B cell (primary cell): ENCODE measurements around the gene ABLIM3.

ENCODE experiments used
- EZH2 ChIP-seq: IDR thresholded peaks from 2 replicates; pipeline ENCODE4 v1.6.1; 2012; ENCODE audit warnings: borderline replicate concordance, low read depth, mild to moderate bottlenecking, moderate library complexity, low read length; ENCODE audit not compliant: insufficient read depth, poor library complexity, severe bottlenecking
- TF ChIP-seq, protein P1 (sequence below): fragments of 200-600 bp; IDR thresholded peaks from one replicate; pipeline ENCODE4 v1.8.0; 2022; ENCODE audit warnings: antibody characterized with exemption, mild to moderate bottlenecking

- TF ChIP-seq, protein P1, sequence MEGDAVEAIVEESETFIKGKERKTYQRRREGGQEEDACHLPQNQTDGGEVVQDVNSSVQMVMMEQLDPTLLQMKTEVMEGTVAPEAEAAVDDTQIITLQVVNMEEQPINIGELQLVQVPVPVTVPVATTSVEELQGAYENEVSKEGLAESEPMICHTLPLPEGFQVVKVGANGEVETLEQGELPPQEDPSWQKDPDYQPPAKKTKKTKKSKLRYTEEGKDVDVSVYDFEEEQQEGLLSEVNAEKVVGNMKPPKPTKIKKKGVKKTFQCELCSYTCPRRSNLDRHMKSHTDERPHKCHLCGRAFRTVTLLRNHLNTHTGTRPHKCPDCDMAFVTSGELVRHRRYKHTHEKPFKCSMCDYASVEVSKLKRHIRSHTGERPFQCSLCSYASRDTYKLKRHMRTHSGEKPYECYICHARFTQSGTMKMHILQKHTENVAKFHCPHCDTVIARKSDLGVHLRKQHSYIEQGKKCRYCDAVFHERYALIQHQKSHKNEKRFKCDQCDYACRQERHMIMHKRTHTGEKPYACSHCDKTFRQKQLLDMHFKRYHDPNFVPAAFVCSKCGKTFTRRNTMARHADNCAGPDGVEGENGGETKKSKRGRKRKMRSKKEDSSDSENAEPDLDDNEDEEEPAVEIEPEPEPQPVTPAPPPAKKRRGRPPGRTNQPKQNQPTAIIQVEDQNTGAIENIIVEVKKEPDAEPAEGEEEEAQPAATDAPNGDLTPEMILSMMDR = no peak
- no peak for TF ChIP-seq EZH2
Measured at GRCh38 chr5:149203921-149204441, 62.7 kb downstream of the ABLIM3 start.
